Calu3 (cell line): ENCODE results near the gene FIS1. TPM values are rescaled to one million over a fixed set of nuclear protein-coding genes. Genes with fewer than 3 reads are reported as not detected.
A peak's percentile ranks its signal among the peaks of the same experiment; 100 is the strongest.

ENCODE experiments used
- BruUV-seq: library from RNA; stranded (reverse); fragments of 400-500 nt; replicated peaks from 2 replicates; lab custom pipeline; 2021; lab: Mats Ljungman, UMichigan
- CTCF ChIA-PET: fragments of 300-600 bp; sonication (Branson Sonifier 250); formaldehyde crosslinking; loops from one replicate; lab custom pipeline; 2022; ENCODE audit warnings: antibody characterized with exemption; lab: Charles Lee
- DNase-seq: peaks from one replicate; pipeline ENCODE4 v3.0.0; 2022
- H3K27ac Mint-ChIP-seq: one replicate; pipeline ENCODE4 v1.8.0; 2022; ENCODE audit warnings: mixed read lengths; ENCODE audit not compliant: unreplicated experiment
- H3K27me3 Mint-ChIP-seq: one replicate; pipeline ENCODE4 v1.8.0; 2022; ENCODE audit warnings: mixed read lengths; ENCODE audit not compliant: unreplicated experiment
- H3K36me3 Mint-ChIP-seq: one replicate; pipeline ENCODE4 v1.8.0; 2022; ENCODE audit warnings: mild to moderate bottlenecking, moderate library complexity, mixed read lengths; ENCODE audit not compliant: insufficient read depth, unreplicated experiment
- H3K4me1 Mint-ChIP-seq: one replicate; pipeline ENCODE4 v1.8.0; 2022; ENCODE audit warnings: mild to moderate bottlenecking, low read depth, mixed read lengths; ENCODE audit not compliant: unreplicated experiment
- H3K4me3 Mint-ChIP-seq: one replicate; pipeline ENCODE4 v1.8.0; 2022; ENCODE audit warnings: mild to moderate bottlenecking, low read depth, moderate library complexity, mixed read lengths; ENCODE audit not compliant: unreplicated experiment
- H3K9me3 Mint-ChIP-seq: one replicate; pipeline ENCODE4 v1.8.0; 2022; ENCODE audit warnings: low read depth, mixed read lengths; ENCODE audit not compliant: unreplicated experiment
- intact Hi-C: fragments of 100-400 bp; cut with micrococcal nuclease; formaldehyde crosslinking; loops from one replicate; pipeline ENCODE4 v1.10.0; 2022; ENCODE audit not compliant: unreplicated experiment
- total RNA-seq: library from RNA; stranded (reverse); gene quantifications from 2 replicates; pipeline ENCODE4 v1.2.3, GENCODE V29; 2022
- TF ChIP-seq, protein P1 (sequence below): fragments of 200-600 bp; IDR thresholded peaks from one replicate; pipeline ENCODE4 v1.8.0; 2022; ENCODE audit warnings: antibody characterized with exemption; ENCODE audit not compliant: unreplicated experiment

Gene FIS1
- total RNA-seq, 1 experiment from 2014 or later: 83.8 TPM

DNA sequence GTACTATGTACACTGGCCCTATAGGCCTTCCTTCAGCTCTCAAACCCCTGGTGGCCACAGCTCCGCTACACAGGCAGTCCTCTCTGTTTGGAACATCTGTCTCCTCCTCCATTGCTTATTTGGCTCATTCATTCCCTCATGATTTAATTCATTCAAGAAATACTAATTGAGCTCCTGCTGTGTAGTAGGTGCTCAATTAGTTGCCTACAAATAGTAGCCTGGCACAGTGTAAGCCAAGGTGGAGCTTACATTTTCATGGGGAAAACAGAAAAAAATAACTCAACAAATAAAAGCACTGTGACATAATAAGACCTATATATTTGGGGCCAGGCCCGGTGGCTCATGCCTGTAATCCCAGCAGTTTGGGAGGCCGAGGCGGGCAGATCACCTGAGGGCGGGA, 3.4 kb upstream of the FIS1 start:
- no TSS peak for BruUV-seq
- peaks cover 36% of the 10 kb centered on the region for H3K36me3 Mint-ChIP-seq
- no peak for DNase-seq
- TF ChIP-seq, protein P1, sequence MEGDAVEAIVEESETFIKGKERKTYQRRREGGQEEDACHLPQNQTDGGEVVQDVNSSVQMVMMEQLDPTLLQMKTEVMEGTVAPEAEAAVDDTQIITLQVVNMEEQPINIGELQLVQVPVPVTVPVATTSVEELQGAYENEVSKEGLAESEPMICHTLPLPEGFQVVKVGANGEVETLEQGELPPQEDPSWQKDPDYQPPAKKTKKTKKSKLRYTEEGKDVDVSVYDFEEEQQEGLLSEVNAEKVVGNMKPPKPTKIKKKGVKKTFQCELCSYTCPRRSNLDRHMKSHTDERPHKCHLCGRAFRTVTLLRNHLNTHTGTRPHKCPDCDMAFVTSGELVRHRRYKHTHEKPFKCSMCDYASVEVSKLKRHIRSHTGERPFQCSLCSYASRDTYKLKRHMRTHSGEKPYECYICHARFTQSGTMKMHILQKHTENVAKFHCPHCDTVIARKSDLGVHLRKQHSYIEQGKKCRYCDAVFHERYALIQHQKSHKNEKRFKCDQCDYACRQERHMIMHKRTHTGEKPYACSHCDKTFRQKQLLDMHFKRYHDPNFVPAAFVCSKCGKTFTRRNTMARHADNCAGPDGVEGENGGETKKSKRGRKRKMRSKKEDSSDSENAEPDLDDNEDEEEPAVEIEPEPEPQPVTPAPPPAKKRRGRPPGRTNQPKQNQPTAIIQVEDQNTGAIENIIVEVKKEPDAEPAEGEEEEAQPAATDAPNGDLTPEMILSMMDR: no peak
- intact Hi-C loops: no loop called here
- H3K4me1 Mint-ChIP-seq: no peaks in the 10 kb centered on the region
- no peak overlapping the region for H3K4me3 Mint-ChIP-seq
- no peak overlapping the region for H3K27ac Mint-ChIP-seq
- CTCF ChIA-PET: interaction anchor here (0.6 kb wide), 2 partner anchors 21 to 27 kb away, joined by 4 to 5 read pairs; no protein-coding TSS in a partner anchor
- H3K27me3 Mint-ChIP-seq: no peaks in the 10 kb centered on the region
- H3K9me3 Mint-ChIP-seq: no peaks in the 10 kb centered on the region

DNA sequence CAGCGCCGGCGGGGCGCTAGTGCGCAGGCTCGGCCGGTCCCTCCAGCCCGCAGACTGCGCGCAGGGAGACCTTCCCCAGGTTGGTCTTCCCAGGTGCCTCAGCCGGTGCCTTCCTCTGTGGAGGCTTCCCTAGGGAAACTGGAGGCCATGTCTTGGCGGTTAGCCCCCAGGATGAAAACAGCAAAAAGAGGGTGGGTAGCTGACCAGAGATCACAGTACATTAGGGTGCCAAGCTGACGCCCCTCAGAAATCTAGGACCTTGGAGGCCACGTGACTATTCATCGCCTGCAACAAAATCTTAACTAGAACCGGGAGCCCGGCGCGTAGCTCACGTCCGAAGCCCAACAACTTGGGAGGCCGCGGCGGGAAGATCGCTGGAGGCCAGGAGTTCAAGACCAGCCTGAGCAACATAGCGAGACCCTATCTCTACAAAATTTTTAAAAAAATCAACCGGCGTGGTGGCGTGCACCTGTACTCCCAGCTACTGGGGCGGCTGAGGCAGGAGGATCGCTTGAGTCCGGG, 327 bp upstream of the FIS1 start:
- Mint-ChIP-seq H3K27me3 (no peaks in the 10 kb centered on the region), H3K36me3 (peaks cover 18% of the 10 kb centered on the region), H3K27ac (peak overlapping the region; percentile 91), H3K9me3 (no peaks in the 10 kb centered on the region), H3K4me1 (no peaks in the 10 kb centered on the region), H3K4me3 (peak overlapping the region; percentile 97)
- no TSS peak for BruUV-seq
- intact Hi-C loops: no loop called here
- CTCF ChIA-PET: interaction anchor here (0.6 to 1.9 kb wide), 4 partner anchors 28 to 160 kb away, joined by 4 to 19 read pairs (median 8); partner anchors contain the start of genes PLOD3, TRIM56 and ZNHIT1
- DNase-seq: no peak
- TF ChIP-seq, protein P1: no peak

DNA sequence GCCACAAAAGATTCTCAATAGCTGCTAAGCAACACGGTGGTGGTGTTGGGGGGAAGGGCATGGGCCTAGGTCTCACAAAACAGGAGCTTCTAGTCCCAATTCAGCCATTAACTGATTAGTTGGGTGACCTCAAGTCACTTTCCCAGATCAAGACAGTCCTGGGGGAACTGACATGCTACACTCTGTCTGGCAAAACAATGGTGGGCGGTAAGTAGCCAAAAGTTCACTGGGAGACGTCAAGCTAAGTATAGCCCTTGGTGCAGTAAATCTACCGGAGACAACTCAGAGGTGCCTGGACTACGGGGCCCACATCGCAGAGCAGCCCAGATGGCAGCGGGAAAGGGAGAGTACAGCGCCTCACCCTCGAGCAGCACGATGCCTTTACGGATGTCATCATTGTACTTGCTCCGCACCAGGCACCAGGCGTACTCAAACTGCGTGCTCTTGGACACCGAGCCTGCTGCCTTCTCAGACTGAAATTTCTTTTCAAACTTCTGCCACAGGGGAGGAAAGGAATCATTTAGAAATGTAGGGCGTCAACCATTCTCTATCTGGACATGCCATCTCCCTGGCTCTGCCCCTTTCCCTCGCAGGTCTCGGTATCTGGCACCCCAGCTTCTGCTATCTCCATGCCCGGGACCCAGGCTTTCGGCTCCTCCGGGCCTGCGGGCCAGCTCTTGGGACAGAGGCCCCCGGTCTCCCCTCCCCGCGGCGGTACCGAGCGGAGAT, 1.1 kb downstream of the FIS1 start:
- H3K36me3 Mint-ChIP-seq: peaks cover 13% of the 10 kb centered on the region
- no TSS peak for BruUV-seq
- CTCF ChIA-PET: interaction anchor here (0.6 to 1.9 kb wide), 6 partner anchors 24 to 100 kb away, joined by 3 to 19 read pairs (median 5); partner anchors contain the start of genes PLOD3 and ZNHIT1
- H3K4me3 Mint-ChIP-seq: peak overlapping the region; percentile 97
- TF ChIP-seq, protein P1: no peak
- no peak for DNase-seq
- no peaks in the 10 kb centered on the region for H3K27me3 Mint-ChIP-seq
- intact Hi-C loops: no loop called here
- H3K27ac Mint-ChIP-seq: no peak overlapping the region
- H3K4me1 Mint-ChIP-seq: no peaks in the 10 kb centered on the region
- no peaks in the 10 kb centered on the region for H3K9me3 Mint-ChIP-seq

DNA sequence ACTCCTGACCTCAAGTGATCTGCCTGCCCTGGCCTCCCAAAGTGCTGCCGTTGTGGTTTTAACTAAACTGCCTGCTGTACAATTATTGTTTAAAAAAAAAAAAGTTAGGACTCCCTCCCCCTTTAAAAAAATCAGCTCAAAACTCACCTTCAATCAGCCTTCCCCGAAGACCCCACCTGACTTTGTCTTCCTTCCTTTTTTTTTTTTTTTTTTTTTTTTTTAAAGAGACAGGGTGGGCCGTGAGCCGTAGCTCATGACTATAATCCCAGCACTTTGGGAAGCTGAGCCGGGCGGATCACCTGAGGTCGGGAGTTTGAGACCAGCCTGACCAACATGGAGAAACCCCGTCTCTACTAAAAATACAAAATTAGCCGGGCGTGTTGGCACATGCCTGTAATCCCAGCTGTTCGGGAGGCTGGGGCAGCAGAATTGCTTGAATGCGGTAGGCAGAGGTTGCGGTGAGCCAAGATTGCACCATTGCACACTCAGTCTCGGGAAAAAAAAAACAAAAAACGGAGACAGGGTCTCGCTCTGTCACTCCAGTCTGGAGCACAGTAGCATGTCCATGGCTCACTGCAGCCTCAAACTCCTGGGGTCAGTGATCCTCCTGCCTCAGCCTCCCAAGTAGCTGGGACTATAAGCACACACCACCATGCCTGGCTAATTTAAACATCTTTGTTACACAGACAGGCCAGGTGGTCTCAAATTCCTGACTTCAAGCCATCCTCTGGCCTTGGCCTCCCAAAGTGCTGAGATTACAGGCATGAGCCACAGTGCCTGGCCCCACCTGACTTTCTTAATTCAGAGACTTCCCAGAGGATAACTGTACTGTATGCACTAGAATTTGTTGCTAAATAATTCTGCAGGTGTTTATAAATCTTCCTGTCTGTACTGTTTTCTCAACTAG, 3.2 kb downstream of the FIS1 start:
- Mint-ChIP-seq H3K4me3 (no peak overlapping the region), H3K4me1 (no peaks in the 10 kb centered on the region), H3K27ac (no peak overlapping the region), H3K27me3 (no peaks in the 10 kb centered on the region), H3K36me3 (peaks cover 13% of the 10 kb centered on the region), H3K9me3 (no peaks in the 10 kb centered on the region)
- TF ChIP-seq, protein P1: no peak
- CTCF ChIA-PET: interaction anchor here (0.7 kb wide), 1 partner anchor 1152 kb away, joined by 5 read pairs; no protein-coding TSS in a partner anchor
- no peak for DNase-seq
- BruUV-seq: no TSS peak
- intact Hi-C loops: no loop called here
